IMR-90 (cell line): Measurements from ENCODE around the gene MET. TPM values are rescaled to one million over a fixed set of nuclear protein-coding genes. Genes with fewer than 3 reads are reported as not detected.
A peak's percentile ranks its signal among the peaks of the same experiment; 100 is the strongest.

Experiments used
- ATAC-seq: fragments of 200-7000 bp; cut with Tn5 transposase; 2 replicates; pipeline ENCODE4 v1.9.1; 2020; ENCODE audit warnings: low read depth, mild to moderate bottlenecking, moderate library complexity
- BruUV-seq: library from RNA; stranded (reverse); fragments of 400-500 nt; replicated peaks from 2 replicates; lab custom pipeline; 2021; lab: Mats Ljungman, UMichigan
- CTCF ChIA-PET: fragments of 300-600 bp; formaldehyde crosslinking; extraction: SDS; loops from one replicate; lab custom pipeline; 2021; ENCODE audit warnings: antibody characterized with exemption; lab: Yijun Ruan, JAX
- POLR2A ChIA-PET: fragments of 300-600 bp; sonication (Branson Sonifier 250); formaldehyde crosslinking; loops from one replicate; lab custom pipeline; 2022; ENCODE audit warnings: antibody characterized with exemption; ENCODE audit not compliant: unreplicated experiment; lab: Charles Lee
- DNase-seq: peaks from one replicate; pipeline ENCODE4 v3.0.0; 2013
- H2AFZ ChIP-seq: replicated peaks from 2 replicates; pipeline ENCODE3; 2013; ENCODE audit warnings: low read length, mild to moderate bottlenecking; ENCODE audit not compliant: poor library complexity
- H2AK5ac ChIP-seq: 2 replicates; pipeline ENCODE4 v1.6.1; 2013; ENCODE audit warnings: low read depth, low read length, inconsistent platforms
- H2AK9ac ChIP-seq: replicated peaks from 2 replicates; pipeline ENCODE3; 2013; ENCODE audit warnings: mild to moderate bottlenecking, low read depth, low read length, moderate library complexity; ENCODE audit not compliant: poor library complexity
- H2BK120ac ChIP-seq: 2 replicates; pipeline ENCODE4 v1.6.1; 2013; ENCODE audit warnings: low read depth, low read length, inconsistent platforms
- H2BK15ac ChIP-seq: 3 replicates; pipeline ENCODE4 v1.6.1; 2013; ENCODE audit warnings: low read depth, low read length, inconsistent platforms
- H2BK20ac ChIP-seq: 2 replicates; pipeline ENCODE4 v1.6.1; 2013; ENCODE audit warnings: low read depth, mild to moderate bottlenecking, inconsistent platforms, low read length, moderate library complexity
- H2BK5ac ChIP-seq: 2 replicates; pipeline ENCODE4 v1.6.1; 2013; ENCODE audit warnings: mild to moderate bottlenecking, low read depth, low read length, inconsistent platforms; ENCODE audit not compliant: poor library complexity, severe bottlenecking
- H3K14ac ChIP-seq: replicated peaks from 2 replicates; pipeline ENCODE4 v1.6.1; 2013; ENCODE audit warnings: low read depth, low read length, inconsistent platforms
- H3K18ac ChIP-seq: 2 replicates; pipeline ENCODE4 v1.6.1; 2013; ENCODE audit warnings: low read depth, low read length, control low read depth
- H3K23ac ChIP-seq: 2 replicates; pipeline ENCODE4 v1.6.1; 2013; ENCODE audit warnings: low read depth, low read length, inconsistent platforms
- H3K27ac ChIP-seq: 2 replicates; pipeline ENCODE4 v1.5.1; 2013; ENCODE audit warnings: mild to moderate bottlenecking, control low read depth, low read length; ENCODE audit not compliant: insufficient read depth
- H3K27me3 ChIP-seq: 2 replicates; pipeline ENCODE4 v1.6.1; 2013; ENCODE audit warnings: low read length; ENCODE audit not compliant: control insufficient read depth, insufficient read depth
- H3K36me3 ChIP-seq: 2 replicates; pipeline ENCODE4 v1.6.1; 2013; ENCODE audit warnings: low read length, mixed read lengths; ENCODE audit not compliant: control insufficient read depth, insufficient read depth
- H3K4ac ChIP-seq: 2 replicates; pipeline ENCODE4 v1.6.1; 2013; ENCODE audit warnings: low read depth, low read length, inconsistent platforms
- H3K4me1 ChIP-seq: 2 replicates; pipeline ENCODE4 v1.6.1; 2013; ENCODE audit warnings: low read length, mixed read lengths; ENCODE audit not compliant: control insufficient read depth, insufficient read depth
- H3K4me2 ChIP-seq: 2 replicates; pipeline ENCODE4 v1.6.1; 2013; ENCODE audit warnings: low read depth, mild to moderate bottlenecking, control low read depth, low read length, moderate library complexity
- H3K4me3 ChIP-seq: 2 replicates; pipeline ENCODE4 v1.5.1; 2013; ENCODE audit warnings: low read depth, mild to moderate bottlenecking, control low read depth, low read length, moderate library complexity; ENCODE audit not compliant: insufficient read depth
- H3K56ac ChIP-seq: 2 replicates; pipeline ENCODE4 v1.6.1; 2013; ENCODE audit warnings: low read length, inconsistent platforms; ENCODE audit not compliant: insufficient read depth; ENCODE audit errors: extremely low read depth
- H3K79me1 ChIP-seq, 2 experiments: 2 replicates each; pipeline ENCODE4 v1.6.1; 2013; ENCODE audit warnings: low read length in 2 of 2, inconsistent platforms in 1 of 2, low read depth in 1 of 2
- H3K9ac ChIP-seq: 2 replicates; pipeline ENCODE4 v1.6.1; 2013; ENCODE audit warnings: low read depth, low read length, control low read depth
- H3K9me1 ChIP-seq: 2 replicates; pipeline ENCODE4 v1.6.1; 2013; ENCODE audit warnings: low read length, inconsistent platforms; ENCODE audit not compliant: insufficient read depth
- H3K9me3 ChIP-seq: 2 replicates; pipeline ENCODE4 v1.6.1; 2013; ENCODE audit warnings: low read length; ENCODE audit not compliant: control insufficient read depth, insufficient read depth
- H4K20me1 ChIP-seq: 2 replicates; pipeline ENCODE4 v1.6.1; 2013; ENCODE audit warnings: low read length, inconsistent platforms; ENCODE audit not compliant: insufficient read depth
- H4K5ac ChIP-seq: 2 replicates; pipeline ENCODE4 v1.6.1; 2013; ENCODE audit warnings: mild to moderate bottlenecking, low read depth, low read length, control low read depth
- H4K8ac ChIP-seq, 2 experiments: 2 replicates each; pipeline ENCODE4 v1.6.1; 2013; ENCODE audit warnings: low read depth in 2 of 2, low read length in 2 of 2, control low read depth in 1 of 2, inconsistent platforms in 1 of 2
- H4K91ac ChIP-seq: 2 replicates; pipeline ENCODE4 v1.6.1; 2013; ENCODE audit warnings: low read depth, low read length, inconsistent platforms; ENCODE audit not compliant: insufficient read depth
- BHLHE40 ChIP-seq: fragments of 150-350 bp; IDR thresholded peaks from 2 replicates; pipeline ENCODE4 v1.6.1; 2016; ENCODE audit warnings: mild to moderate bottlenecking, low read depth, low read length
- CEBPB ChIP-seq: IDR thresholded peaks from 2 replicates; pipeline ENCODE4 v1.6.1; 2012; ENCODE audit warnings: low read depth, low read length, improper control_type of control experiment
- MAZ ChIP-seq: IDR thresholded peaks from 2 replicates; pipeline ENCODE4 v1.6.1; 2012; ENCODE audit warnings: low read depth, mild to moderate bottlenecking, low read length, improper control_type of control experiment, moderate library complexity, borderline replicate concordance
- MXI1 ChIP-seq: IDR thresholded peaks from 2 replicates; pipeline ENCODE4 v1.6.1; 2012; ENCODE audit warnings: low read depth, mild to moderate bottlenecking, low read length, moderate library complexity, borderline replicate concordance
- RCOR1 ChIP-seq: IDR thresholded peaks from 2 replicates; pipeline ENCODE4 v1.6.1; 2012; ENCODE audit warnings: mild to moderate bottlenecking, low read length, improper control_type of control experiment; ENCODE audit not compliant: insufficient replicate concordance
- WGBS, 2 experiments: methylation state at CpG; one replicate each; pipeline versions ENCODE4 v1.1.5 to v1.1.7; 2013; ENCODE audit warnings: missing lambda C conversion rate in 2 of 2; ENCODE audit not compliant: insufficient read length in 1 of 2; ENCODE audit errors: extremely low coverage in 2 of 2; 5-methylcytosine and 5-hydroxymethylcytosine counted together
- dilution Hi-C: fragments of 300-500 bp; cut with HindIII; formaldehyde crosslinking; loops from one replicate; pipeline ENCODE4 v1.14.3; 2018; ENCODE audit warnings: low sequenced_read_pairs; ENCODE audit not compliant: unreplicated experiment
- in situ Hi-C: fragments of 300-500 bp; cut with MboI; formaldehyde crosslinking; loops from 3 replicates; pipeline ENCODE4 v1.14.3; 2019; ENCODE audit warnings: low sequenced_read_pairs, inconsistent platforms, mixed read lengths
- intact Hi-C: fragments of 100-400 bp; cut with micrococcal nuclease; formaldehyde crosslinking; loops from 2 replicates; pipeline ENCODE4 v1.10.0; 2022
- polyA plus RNA-seq, 3 experiments: library from polyadenylated mRNA; depleted of rRNA; stranded (reverse); fragments of >200 nt; gene quantifications; 2 replicates each; pipeline ENCODE4 v1.2.3, GENCODE V29; 2012; ENCODE audit warnings: low replicate concordance in 1 of 3
- total RNA-seq: library from RNA; depleted of rRNA; stranded (reverse); fragments of >200 nt; gene quantifications from 2 replicates; pipeline ENCODE4 v1.2.3, GENCODE V29; 2012
- TF ChIP-seq, protein P1 (sequence below): conservative IDR thresholded peaks from 2 replicates; pipeline ENCODE4 v1.5.1; 2012; ENCODE audit warnings: mild to moderate bottlenecking, low read depth, low read length, improper control_type of control experiment
- TF ChIP-seq, protein P2 (sequence below): fragments of 150-350 bp; IDR thresholded peaks from 2 replicates; pipeline ENCODE4 v1.6.1; 2016; ENCODE audit warnings: low read depth, mild to moderate bottlenecking, low read length, moderate library complexity, borderline replicate concordance

MET gene
- total and polyA plus RNA-seq, 2 of the 4 experiments (the other 2 are of a cell fraction) = 15.0 to 84.6 TPM

DNA sequence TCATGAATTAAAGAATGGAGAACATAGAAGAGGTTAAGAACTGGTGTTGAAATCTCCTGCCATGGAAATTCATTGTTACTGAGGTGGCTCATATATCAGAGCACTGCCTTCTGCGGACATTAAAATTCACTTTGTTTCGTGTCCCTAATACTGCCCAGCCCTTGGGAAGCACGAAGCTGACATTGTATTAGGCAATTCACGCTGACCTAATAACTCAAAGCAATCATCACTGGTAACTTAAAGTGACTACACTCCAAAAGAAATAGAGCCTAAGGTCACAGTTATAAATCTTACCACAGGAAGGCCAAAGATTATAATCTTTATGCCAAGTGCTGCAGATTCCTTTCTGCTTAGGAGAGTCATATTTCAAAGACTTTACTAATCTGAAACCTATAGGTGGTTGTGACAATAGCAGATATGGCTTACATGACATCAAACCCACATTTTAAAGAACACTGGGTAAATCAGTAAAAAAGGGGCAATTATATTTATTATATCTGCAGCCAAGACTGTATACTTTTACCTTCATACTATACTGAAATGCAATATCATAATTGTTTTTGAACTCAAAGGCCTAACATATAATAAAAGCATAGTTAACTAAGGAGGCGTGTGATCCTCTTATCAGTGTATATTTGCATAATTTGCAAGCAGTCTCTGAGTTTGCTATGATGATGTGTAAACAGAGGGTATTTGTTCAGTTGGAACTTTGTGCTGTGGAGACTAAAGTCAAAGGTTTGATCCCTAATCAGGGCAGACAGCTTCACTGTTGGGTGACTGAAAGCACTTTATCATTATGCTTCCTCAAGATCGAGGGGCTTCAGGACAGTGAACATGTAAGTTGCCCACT lies 138.5 kb downstream of the MET start:
- no TSS peak for BruUV-seq
- Histone ChIP-seq H3K4me3 (no peak overlapping the region), H3K4me2 (no peak overlapping the region), H4K91ac (no peak overlapping the region), H2AFZ (no peak overlapping the region), H3K9ac (no peak overlapping the region), H3K14ac (no peak overlapping the region), H2AK9ac (no peak overlapping the region), H2BK15ac (no peak overlapping the region), H3K79me1 (no peaks in the 10 kb centered on the region), H3K36me3 (no peaks in the 10 kb centered on the region), H4K5ac (no peak overlapping the region), H3K4ac (no peak overlapping the region), H2BK120ac (no peak overlapping the region), H4K20me1 (no peaks in the 10 kb centered on the region), H2BK20ac (no peak overlapping the region), H3K56ac (no peak overlapping the region), H2BK5ac (no peak overlapping the region), H3K9me3 (no peaks in the 10 kb centered on the region), H3K9me1 (0 out of 2 replicates have a peak, but pooled peaks cover 2% of the 10 kb centered on the region), H3K27me3 (no peaks in the 10 kb centered on the region), H3K27ac (no peak overlapping the region), H2AK5ac (no peak overlapping the region), H3K4me1 (peaks cover 2% of the 10 kb centered on the region; the same call in 1 of the 2 replicates), H3K18ac (no peak overlapping the region), H3K23ac (no peak overlapping the region), H4K8ac (no peak overlapping the region)
- TF ChIP-seq MAZ (no peak), MXI1 (no peak), BHLHE40 (no peak), RCOR1 (no peak), CEBPB (no peak)
- TF ChIP-seq, protein P1, sequence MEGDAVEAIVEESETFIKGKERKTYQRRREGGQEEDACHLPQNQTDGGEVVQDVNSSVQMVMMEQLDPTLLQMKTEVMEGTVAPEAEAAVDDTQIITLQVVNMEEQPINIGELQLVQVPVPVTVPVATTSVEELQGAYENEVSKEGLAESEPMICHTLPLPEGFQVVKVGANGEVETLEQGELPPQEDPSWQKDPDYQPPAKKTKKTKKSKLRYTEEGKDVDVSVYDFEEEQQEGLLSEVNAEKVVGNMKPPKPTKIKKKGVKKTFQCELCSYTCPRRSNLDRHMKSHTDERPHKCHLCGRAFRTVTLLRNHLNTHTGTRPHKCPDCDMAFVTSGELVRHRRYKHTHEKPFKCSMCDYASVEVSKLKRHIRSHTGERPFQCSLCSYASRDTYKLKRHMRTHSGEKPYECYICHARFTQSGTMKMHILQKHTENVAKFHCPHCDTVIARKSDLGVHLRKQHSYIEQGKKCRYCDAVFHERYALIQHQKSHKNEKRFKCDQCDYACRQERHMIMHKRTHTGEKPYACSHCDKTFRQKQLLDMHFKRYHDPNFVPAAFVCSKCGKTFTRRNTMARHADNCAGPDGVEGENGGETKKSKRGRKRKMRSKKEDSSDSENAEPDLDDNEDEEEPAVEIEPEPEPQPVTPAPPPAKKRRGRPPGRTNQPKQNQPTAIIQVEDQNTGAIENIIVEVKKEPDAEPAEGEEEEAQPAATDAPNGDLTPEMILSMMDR = no peak
- TF ChIP-seq, protein P2, sequence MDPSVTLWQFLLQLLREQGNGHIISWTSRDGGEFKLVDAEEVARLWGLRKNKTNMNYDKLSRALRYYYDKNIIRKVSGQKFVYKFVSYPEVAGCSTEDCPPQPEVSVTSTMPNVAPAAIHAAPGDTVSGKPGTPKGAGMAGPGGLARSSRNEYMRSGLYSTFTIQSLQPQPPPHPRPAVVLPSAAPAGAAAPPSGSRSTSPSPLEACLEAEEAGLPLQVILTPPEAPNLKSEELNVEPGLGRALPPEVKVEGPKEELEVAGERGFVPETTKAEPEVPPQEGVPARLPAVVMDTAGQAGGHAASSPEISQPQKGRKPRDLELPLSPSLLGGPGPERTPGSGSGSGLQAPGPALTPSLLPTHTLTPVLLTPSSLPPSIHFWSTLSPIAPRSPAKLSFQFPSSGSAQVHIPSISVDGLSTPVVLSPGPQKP = no peak
- intact Hi-C loops (no loop called here), dilution Hi-C loops (no loop called here), in situ Hi-C loops (loop anchor here (5.0 to 10.0 kb wide), 3 partner anchors 218 to 636 kb away; no protein-coding TSS in a partner anchor)
- POLR2A ChIA-PET = no interaction called here
- CTCF ChIA-PET = interaction anchor here (0.7 to 1.4 kb wide), 4 partner anchors 9 to 574 kb away, joined by 3 to 8 read pairs (median 3); partner anchors contain the start of gene MET
- WGBS, 2 experiments = 39% methylated on average over 4 of the region's 6 CpGs; no CpG with 5 or more reads in 1 of the 2 experiments
- no peak for DNase-seq
- peak; percentile 8; the same call in 1 of the 2 replicates for ATAC-seq
